ENCODE data around the gene STK16. TPM values are rescaled to one million over a fixed set of nuclear protein-coding genes. Genes with fewer than 3 reads are reported as not detected.
"Not testable (repeated sequence)": the region's sequence is repeated elsewhere in the genome, so short reads cannot be mapped to it uniquely, and the experiment has no call there.

STK16 gene
- total RNA-seq = 18.5 TPM

- H3K4me1 ChIP-seq (ENCODE audit: insufficient read depth, low read length) = peaks cover 66% of the 10 kb centered on the region
Measured at GRCh38 chr2:219245148-219245898, at the start of gene STK16, which contains the start of gene GLB1L. Gene STK16, plus strand, starts transcription at chr2:219245479. Its CDS starts 521 bp downstream, at chr2:219246000. Gene GLB1L, minus strand, starts transcription at chr2:219245444. Its CDS starts 1,871 bp downstream, at chr2:219243573.

DNA sequence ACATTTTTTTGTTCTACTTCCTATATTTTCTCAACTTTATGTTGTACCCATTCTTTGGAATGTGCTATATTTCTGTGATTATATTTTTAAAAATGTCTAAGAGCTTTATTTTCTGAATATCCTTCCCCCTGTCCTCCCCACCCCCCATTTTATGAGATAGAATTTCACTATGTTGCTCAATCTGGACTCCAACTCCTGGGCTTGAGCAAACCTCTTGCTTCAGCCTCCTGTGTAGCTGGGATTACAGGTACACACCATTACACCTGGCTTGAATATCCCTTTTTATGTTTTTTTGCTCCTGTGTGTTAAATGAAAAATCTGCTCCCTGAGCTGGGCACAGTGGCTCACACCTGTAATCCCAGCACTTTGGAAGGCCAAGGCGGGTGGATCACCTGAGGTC lies 47.9 kb upstream of the STK16 start:
- no peaks in the 10 kb centered on the region for H3K9me3 ChIP-seq (ENCODE audit: low read depth, low read length)
- H3K4me3 ChIP-seq (ENCODE audit: low read length) = no peak overlapping the region
- no peaks in the 10 kb centered on the region for H3K27me3 ChIP-seq (ENCODE audit: insufficient read depth, low read length)
- H3K4me1 ChIP-seq (ENCODE audit: insufficient read depth, low read length) = no peaks in the 10 kb centered on the region

More at GRCh38 chr2:219245148-219245898, at the start of gene STK16, which contains the start of gene GLB1L:
- Histone ChIP-seq H3K9me3 (ENCODE audit: low read depth, low read length) (no peaks in the 10 kb centered on the region), H3K4me3 (ENCODE audit: low read length) (peak within 1 kb of the TSS; percentile 81), H3K27me3 (ENCODE audit: insufficient read depth, low read length) (no peaks in the 10 kb centered on the region)

DNA sequence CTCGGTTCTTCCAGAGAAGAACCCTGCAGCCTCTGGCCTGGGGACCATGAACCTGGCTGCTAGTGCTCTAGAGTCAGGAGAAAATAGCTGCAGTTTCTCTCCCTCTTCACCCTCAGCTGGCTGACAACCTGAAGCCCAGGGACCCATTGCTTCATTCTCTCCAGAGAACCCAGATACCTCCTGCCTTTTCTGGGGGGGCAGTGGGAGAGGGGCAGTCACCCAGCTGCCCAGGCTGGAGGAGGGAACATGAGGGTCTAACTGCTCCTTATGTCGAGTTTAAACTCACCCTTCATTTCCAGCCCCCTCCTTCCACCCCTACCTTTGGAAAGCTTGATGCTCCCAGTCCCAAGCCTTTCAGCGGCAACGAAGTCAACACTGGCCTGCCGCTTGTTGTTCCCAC lies 46.3 kb upstream of the STK16 start:
- Histone ChIP-seq H3K9me3 (ENCODE audit: low read depth, low read length) (no peaks in the 10 kb centered on the region), H3K27me3 (ENCODE audit: insufficient read depth, low read length) (no peaks in the 10 kb centered on the region), H3K4me1 (ENCODE audit: insufficient read depth, low read length) (no peaks in the 10 kb centered on the region), H3K4me3 (ENCODE audit: low read length) (no peak overlapping the region)

GRCh38 chr2:219199470-219200211 lies 45.6 kb upstream of the STK16 start:
- Histone ChIP-seq H3K27me3 (ENCODE audit: insufficient read depth, low read length) (no peaks in the 10 kb centered on the region), H3K9me3 (ENCODE audit: low read depth, low read length) (no peaks in the 10 kb centered on the region), H3K4me3 (ENCODE audit: low read length) (no peak overlapping the region), H3K4me1 (ENCODE audit: insufficient read depth, low read length) (no peaks in the 10 kb centered on the region)

GRCh38 chr2:219200502-219201326 lies 44.6 kb upstream of the STK16 start:
- H3K9me3 ChIP-seq (ENCODE audit: low read depth, low read length); H3K4me3 ChIP-seq (ENCODE audit: low read length); H3K27me3 ChIP-seq (ENCODE audit: insufficient read depth, low read length); H3K4me1 ChIP-seq (ENCODE audit: insufficient read depth, low read length): not testable (repeated sequence)

GRCh38 chr2:219201331-219201730 lies 43.9 kb upstream of the STK16 start:
- H3K4me1 ChIP-seq (ENCODE audit: insufficient read depth, low read length); H3K27me3 ChIP-seq (ENCODE audit: insufficient read depth, low read length); H3K4me3 ChIP-seq (ENCODE audit: low read length); H3K9me3 ChIP-seq (ENCODE audit: low read depth, low read length): not testable (repeated sequence)

GRCh38 chr2:219204425-219205164 lies 40.7 kb upstream of the STK16 start:
- H3K4me3 ChIP-seq (ENCODE audit: low read length) = no peak overlapping the region
- peaks cover 30% of the 10 kb centered on the region for H3K4me1 ChIP-seq (ENCODE audit: insufficient read depth, low read length)
- no peaks in the 10 kb centered on the region for H3K27me3 ChIP-seq (ENCODE audit: insufficient read depth, low read length)
- H3K9me3 ChIP-seq (ENCODE audit: low read depth, low read length) = no peaks in the 10 kb centered on the region

DNA sequence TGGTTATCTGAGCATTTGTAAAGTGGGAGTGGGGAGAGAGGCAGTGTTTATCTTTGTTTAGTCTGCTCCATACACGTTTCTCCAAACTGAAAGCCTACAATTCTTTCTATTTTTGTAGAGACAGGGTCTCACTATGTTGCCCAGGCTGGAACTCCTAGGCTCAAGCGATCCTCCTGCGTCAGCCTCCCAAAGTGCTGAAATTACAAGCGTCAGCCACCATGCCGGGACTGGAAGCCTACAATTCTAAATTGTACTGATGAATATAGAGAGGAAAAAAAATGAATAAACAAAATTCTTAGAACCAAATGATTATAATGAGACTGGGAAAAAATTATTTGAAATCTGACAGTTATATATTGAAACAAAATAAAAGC lies 40.1 kb upstream of the STK16 start:
- Histone ChIP-seq H3K9me3 (ENCODE audit: low read depth, low read length) (no peaks in the 10 kb centered on the region), H3K4me1 (ENCODE audit: insufficient read depth, low read length) (peaks cover 36% of the 10 kb centered on the region), H3K4me3 (ENCODE audit: low read length) (no peak overlapping the region), H3K27me3 (ENCODE audit: insufficient read depth, low read length) (no peaks in the 10 kb centered on the region)

- no peaks in the 10 kb centered on the region for H3K27me3 ChIP-seq (ENCODE audit: insufficient read depth, low read length)
- H3K9me3 ChIP-seq (ENCODE audit: low read depth, low read length) = no peaks in the 10 kb centered on the region
- H3K4me1 ChIP-seq (ENCODE audit: insufficient read depth, low read length) = peaks cover 40% of the 10 kb centered on the region
- H3K4me3 ChIP-seq (ENCODE audit: low read length) = peak overlapping the region; percentile 61
Measured at GRCh38 chr2:219205981-219206327, 39.3 kb upstream of the STK16 start.

GRCh38 chr2:219206328-219207133 lies 38.7 kb upstream of the STK16 start, which contains the start of gene ZFAND2B:
Gene ZFAND2B, plus strand, starts transcription at chr2:219206782. Its CDS starts 206 bp downstream, at chr2:219206988.
- Histone ChIP-seq H3K9me3 (ENCODE audit: low read depth, low read length) (no peaks in the 10 kb centered on the region), H3K4me1 (ENCODE audit: insufficient read depth, low read length) (peaks cover 45% of the 10 kb centered on the region), H3K27me3 (ENCODE audit: insufficient read depth, low read length) (no peaks in the 10 kb centered on the region), H3K4me3 (ENCODE audit: low read length) (peak within 1 kb of the TSS; percentile 61)

DNA sequence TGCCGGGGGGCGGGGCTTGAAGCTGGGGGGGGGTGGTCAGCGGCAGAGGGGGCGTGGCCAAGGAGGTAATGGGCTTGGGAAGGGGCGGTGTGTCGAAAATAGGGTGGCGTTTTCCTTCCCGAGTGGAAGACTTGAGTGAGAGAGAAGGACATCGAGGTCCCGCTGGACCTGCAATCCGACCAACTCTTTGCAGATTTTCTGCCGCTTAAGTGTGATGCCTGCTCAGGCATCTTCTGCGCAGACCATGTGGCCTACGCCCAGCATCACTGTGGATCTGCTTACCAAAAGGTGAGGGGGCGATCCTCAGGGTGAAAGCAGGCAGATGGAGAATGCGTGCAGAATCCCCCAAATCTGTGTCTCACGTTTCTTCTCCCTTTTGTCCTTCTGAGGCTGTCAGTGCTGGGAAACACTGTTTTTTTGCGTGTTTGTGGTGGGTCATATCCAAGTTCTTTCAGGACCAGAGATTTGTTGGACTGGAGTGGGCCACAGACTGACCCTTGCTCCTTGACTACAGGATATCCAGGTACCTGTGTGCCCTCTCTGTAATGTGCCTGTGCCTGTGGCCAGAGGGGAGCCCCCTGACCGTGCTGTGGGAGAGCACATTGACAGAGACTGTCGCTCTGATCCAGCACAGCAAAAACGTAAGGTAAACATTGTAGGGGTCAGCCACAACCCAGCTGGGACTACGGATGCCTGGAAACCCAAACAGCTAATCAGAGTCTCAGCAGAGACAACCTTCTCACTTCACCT lies 38.0 kb upstream of the STK16 start:
- Histone ChIP-seq H3K4me3 (ENCODE audit: low read length) (peak overlapping the region; percentile 61), H3K9me3 (ENCODE audit: low read depth, low read length) (no peaks in the 10 kb centered on the region), H3K27me3 (ENCODE audit: insufficient read depth, low read length) (no peaks in the 10 kb centered on the region), H3K4me1 (ENCODE audit: insufficient read depth, low read length) (peaks cover 45% of the 10 kb centered on the region)

- Histone ChIP-seq H3K9me3 (ENCODE audit: low read depth, low read length) (no peaks in the 10 kb centered on the region), H3K4me3 (ENCODE audit: low read length) (no peak overlapping the region), H3K4me1 (ENCODE audit: insufficient read depth, low read length) (peaks cover 45% of the 10 kb centered on the region), H3K27me3 (ENCODE audit: insufficient read depth, low read length) (no peaks in the 10 kb centered on the region)
Measured at GRCh38 chr2:219207884-219208740, 37.2 kb upstream of the STK16 start.

Data from mononuclear cell (primary cell).